Stimulated activated CD4-positive, alpha-beta T cell treated with anti-CD3 and anti-CD28 coated beads, Interleukin-15, amount 100 ng/mL, for 24 hours (primary cell): Measurements from ENCODE around the gene ERO1A.

Source experiments
- DNase-seq: peaks from one replicate; pipeline ENCODE4 v3.0.0-alpha.2; 2020

Gene ERO1A

GRCh38 chr14:52694761-52695480, 437 bp downstream of the ERO1A start:
- DNase-seq: peak; percentile 72

GRCh38 chr14:52693532-52693931, 1.8 kb downstream of the ERO1A start:
- DNase-seq: no peak

DNA sequence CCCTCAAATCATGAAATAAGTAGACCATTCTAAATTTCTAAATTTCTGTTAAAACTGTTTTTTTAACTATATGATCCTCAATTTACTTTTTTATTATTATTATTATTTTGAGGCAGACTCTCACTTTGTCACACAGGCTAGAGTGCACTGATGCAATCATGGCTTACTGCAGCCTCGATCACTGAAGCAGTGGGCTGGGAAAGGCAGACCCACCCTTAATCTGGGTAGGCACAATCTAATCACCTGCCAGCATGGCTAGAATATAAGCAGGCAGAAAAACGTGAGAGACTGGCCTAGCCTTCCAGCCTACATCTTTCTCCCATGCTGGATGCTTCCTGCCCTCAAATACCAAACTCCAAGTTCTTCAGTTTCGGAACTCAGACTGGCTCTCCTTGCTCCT, 2.3 kb downstream of the ERO1A start:
- no peak for DNase-seq

- DNase-seq: no peak
Observed at GRCh38 chr14:52692248-52692962, 3.0 kb downstream of the ERO1A start.

DNA sequence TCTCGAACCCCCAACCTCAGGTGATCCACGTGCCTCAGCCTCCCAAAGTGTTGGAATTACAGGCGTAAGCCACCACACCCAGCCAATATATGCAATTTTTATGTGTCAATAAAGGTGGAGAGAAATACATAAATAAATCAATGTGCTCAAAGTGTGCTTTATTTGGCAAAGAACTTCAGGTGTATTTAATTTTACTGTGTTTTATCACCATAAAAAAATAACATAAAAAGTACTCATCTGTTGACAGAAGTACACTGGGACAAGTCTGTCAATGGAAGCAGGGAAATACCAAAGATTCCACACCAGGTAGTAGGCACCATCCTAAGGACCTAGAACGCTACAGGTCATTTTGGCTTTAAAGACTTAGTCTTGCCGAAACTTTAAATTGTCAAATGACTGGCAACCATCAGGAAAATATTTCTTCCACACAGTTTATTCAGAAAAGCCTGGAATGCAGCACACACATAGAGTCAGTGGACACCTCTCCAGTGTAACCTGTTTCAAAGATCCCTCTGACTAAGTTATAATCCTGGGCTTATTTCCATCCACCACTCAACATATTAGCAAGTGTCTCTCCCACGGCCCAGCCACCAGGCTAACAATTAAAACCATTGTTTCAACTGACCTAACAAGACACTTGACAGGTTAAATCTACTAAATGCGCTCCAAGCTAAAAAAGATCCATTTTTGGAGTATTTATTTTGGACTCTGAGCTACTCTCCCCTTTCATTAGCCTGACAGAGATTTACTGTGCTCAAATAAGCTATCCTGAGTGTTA, 4.2 kb downstream of the ERO1A start:
- DNase-seq: no peak

GRCh38 chr14:52686176-52686575, 9.2 kb downstream of the ERO1A start:
- no peak for DNase-seq

- DNase-seq: no peak
Observed at GRCh38 chr14:52683985-52684520, 11.3 kb downstream of the ERO1A start.

DNA sequence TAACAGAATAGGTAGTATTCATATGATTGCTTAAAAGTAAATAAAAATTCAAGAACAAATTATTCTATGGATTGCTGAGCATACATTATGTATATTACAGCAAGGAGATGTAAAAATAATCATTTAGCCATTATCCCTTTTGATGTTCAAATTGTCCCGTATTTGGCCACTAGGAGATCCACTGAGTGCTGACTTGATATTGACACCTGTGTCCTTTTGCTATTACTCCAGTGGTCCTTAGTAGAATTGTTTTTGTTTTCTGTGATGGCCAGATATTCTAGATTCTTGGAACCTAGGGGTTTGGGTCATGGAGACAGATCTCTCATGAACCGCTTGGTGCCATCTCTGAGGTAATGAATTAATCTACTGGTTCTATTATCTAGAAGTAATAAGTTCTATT, 16.8 kb downstream of the ERO1A start:
- no peak for DNase-seq

DNA sequence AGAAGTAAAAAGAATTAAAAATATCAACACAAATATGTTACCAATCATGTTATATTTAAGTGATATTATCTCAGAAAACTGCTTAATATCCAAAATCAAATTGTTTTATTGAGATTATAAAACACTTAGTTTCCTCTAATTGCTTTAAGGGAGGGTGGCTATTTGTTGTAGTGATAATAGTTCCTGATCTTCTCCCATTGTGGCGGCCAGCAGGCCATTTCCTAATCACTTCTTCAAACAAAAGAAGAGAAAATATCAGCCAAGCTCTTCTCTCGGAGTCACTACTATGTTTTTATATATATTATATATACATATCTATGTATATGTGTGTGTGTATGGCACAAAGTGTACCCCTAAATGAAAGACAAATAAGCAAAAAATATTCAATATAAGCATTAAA, 31.5 kb downstream of the ERO1A start:
- no peak for DNase-seq

DNA sequence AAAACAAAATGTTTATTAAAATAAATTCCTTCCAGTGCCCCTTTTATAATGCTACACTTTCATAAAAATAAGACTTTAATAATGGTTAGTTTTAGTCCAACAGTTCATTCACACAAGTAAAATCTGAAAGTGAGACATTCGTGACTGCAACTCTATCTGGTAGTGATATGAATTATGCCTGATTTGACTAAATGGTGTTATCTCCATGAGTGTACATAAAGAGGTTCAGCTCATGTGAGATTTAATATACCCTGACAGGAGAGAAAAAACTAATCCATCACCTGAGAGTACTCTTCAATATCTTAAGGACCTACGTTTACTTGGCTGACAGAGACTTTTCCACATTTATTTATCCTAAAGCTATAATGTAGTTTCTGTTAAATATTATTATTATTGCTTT, 34.0 kb downstream of the ERO1A start:
- no peak for DNase-seq

GRCh38 chr14:52660832-52661231, 34.5 kb downstream of the ERO1A start:
- no peak for DNase-seq

GRCh38 chr14:52660325-52660724, 35.0 kb downstream of the ERO1A start:
- DNase-seq: no peak

DNA sequence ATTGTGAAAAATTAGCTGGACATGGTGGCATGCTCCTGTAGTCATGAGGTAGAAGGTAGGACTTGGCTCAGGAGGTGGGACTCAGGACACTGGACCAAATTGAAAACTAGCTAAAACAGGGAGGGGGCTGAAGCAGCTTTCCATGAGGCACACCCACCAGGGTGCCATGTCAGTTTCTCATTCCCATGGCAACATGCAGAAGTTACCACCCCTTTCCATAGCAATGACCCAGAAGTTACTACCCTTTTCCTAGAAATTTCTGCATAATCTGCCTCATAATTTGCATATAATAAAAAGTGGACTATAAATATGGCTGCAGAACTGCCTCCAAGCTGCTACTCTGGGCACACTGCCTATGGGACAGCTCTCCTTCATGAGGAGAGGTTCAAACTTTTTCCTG, 38.5 kb downstream of the ERO1A start:
- DNase-seq: no peak

DNA sequence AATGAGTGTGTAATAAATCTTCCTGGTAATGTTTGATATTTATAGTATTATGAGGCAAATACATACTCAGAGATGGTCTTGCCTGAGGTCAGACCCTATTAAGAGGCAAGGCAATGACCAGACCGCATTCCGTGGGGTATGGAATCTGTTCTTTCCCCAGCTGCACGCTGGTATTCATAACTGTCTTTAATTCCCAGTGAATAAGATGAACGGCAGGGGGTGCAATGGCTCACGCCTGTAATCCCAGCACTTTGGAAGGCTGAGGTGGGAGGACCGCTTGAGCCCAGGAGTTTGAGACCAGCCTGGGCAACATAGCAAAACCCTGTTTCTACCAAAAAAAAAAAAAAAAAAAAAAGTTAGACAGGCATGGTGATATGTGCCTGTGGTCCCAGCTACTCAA, 44.6 kb downstream of the ERO1A start:
- no peak for DNase-seq

DNA sequence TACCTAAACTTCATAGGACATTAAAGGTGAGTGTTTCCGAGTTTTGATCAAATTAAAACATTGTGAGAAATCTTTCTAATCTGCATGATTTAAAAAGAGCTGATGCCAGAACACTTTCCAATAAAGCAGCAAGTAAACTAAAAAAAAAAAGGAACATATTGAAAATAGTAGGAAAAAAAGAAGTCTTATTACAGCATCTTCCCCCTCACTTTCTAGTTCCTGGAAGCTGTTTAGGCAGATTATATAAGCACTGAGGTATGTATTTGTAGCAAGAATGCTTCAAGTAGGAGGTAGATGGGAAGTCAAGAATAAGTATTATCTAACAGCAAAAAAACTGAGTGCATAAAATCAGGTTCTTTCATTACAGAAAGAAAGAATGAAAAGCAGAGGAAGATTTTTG, 45.8 kb downstream of the ERO1A start:
- no peak for DNase-seq

DNA sequence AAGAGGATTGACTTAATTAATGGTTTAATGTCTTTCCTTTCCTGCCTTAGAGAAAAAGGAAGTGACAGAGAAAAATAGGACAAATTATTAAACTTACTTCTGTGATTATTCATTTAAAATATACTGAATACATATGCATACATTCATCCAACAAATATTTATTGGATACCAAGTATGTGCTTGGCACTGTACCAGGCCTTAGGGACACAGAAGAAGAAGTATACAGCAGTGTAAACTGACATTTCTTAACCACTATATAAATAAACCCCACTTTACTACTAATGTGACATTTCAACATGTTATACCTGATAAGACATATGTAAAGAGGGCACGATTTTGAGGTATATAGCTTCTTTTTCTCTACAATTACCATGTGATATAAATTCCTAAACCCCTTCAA, 53.6 kb downstream of the ERO1A start:
- DNase-seq: no peak

- DNase-seq: peak; percentile 53
Observed at GRCh38 chr14:52640137-52640536, 55.2 kb downstream of the ERO1A start.

DNA sequence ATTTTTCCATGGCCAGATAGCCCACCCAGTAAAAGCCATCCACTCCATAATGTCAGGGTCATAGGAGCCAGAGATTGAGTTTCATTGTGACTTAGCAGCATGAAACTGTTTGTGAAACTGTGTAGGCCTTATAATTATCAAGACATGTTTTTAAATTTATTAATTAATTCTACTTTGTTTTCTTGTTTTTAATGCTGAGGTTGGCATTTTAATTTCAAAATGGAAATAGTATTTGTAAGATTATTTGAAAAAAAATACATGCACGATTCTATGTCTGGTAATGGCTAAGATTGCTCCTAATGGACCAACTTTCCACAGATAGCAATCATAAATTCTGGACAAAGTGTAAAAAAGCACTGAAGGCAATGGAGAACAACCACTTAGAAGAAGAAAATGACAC, 75.7 kb downstream of the ERO1A start:
- DNase-seq: no peak

- no peak for DNase-seq
Observed at GRCh38 chr14:52618602-52619001, 76.8 kb downstream of the ERO1A start.

GRCh38 chr14:52610187-52610586, 85.2 kb downstream of the ERO1A start:
- no peak for DNase-seq

GRCh38 chr14:52609445-52610044, 85.8 kb downstream of the ERO1A start:
- DNase-seq: no peak

DNA sequence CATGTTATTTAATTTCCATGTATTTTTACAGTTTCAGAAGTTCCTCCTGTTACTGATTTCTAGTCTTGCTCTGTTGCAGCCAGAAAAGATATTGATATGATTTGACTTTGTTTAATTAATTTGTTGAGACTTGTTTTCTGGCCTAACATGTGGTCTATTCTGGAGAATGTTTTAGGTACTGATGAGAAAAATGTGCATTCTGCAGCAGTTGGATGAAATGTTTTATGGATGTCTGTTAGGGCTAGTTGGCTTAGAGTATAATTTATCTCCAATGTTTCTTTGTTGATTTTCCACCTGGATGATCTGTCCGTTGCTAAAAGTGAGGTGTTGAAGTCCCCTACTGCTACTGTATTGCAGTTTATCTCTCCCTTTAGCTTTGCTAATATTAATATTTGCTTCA, 88.3 kb downstream of the ERO1A start:
- DNase-seq: no peak

- DNase-seq: no peak
Observed at GRCh38 chr14:52602131-52602530, 93.2 kb downstream of the ERO1A start.
